ENCODE measurements around the gene ZNF689. TPM values are rescaled to one million over a fixed set of nuclear protein-coding genes. Genes with fewer than 3 reads are reported as not detected.

The ZNF689 gene
- total RNA-seq, 1 experiment from 2014 or later: 6.1 TPM

- no peaks in the 10 kb centered on the region for H3K9me3 Mint-ChIP-seq (ENCODE audit: unreplicated experiment)
- CTCF ChIA-PET: interaction anchor here (0.6 kb wide), 1 partner anchor 24 kb away, joined by 3 read pairs; no protein-coding TSS in a partner anchor
Observed at GRCh38 chr16:30655815-30656347, 45.7 kb upstream of the ZNF689 start.

GRCh38 chr16:30654856-30655255 is 44.7 kb upstream of the ZNF689 start:
- peaks cover 17% of the 10 kb centered on the region for H3K4me1 Mint-ChIP-seq (ENCODE audit: insufficient read depth, unreplicated experiment)
- TF ChIP-seq CTCF (IDR thresholded peaks at IDR 0.05; ENCODE audit: unreplicated experiment): no peak
- ChIA-PET CTCF (interaction anchor here (0.7 kb wide), 1 partner anchor 18 kb away, joined by 3 read pairs; no protein-coding TSS in a partner anchor), POLR2A (interaction anchor here (1.2 kb wide), 1 partner anchor 19 kb away, joined by 5 read pairs; no protein-coding TSS in a partner anchor)
- H3K27ac Mint-ChIP-seq (ENCODE audit: low read depth, unreplicated experiment): no peak overlapping the region
- no peak for DNase-seq (ENCODE audit: unreplicated experiment)
- H3K4me3 Mint-ChIP-seq (ENCODE audit: unreplicated experiment): no peak overlapping the region
- no peaks in the 10 kb centered on the region for H3K27me3 Mint-ChIP-seq (ENCODE audit: insufficient read depth, unreplicated experiment)
- no TSS peak for BruUV-seq (replicated peaks)
- intact Hi-C loops (cut with micrococcal nuclease): no loop called here
- peaks cover 60% of the 10 kb centered on the region for H3K36me3 Mint-ChIP-seq (ENCODE audit: insufficient read depth, unreplicated experiment)
- no peaks in the 10 kb centered on the region for H3K9me3 Mint-ChIP-seq (ENCODE audit: unreplicated experiment)

More at GRCh38 chr16:30655815-30656347, 45.7 kb upstream of the ZNF689 start:
- Mint-ChIP-seq H3K27ac (ENCODE audit: low read depth, unreplicated experiment) (no peak overlapping the region), H3K27me3 (ENCODE audit: insufficient read depth, unreplicated experiment) (no peaks in the 10 kb centered on the region), H3K36me3 (ENCODE audit: insufficient read depth, unreplicated experiment) (peaks cover 62% of the 10 kb centered on the region), H3K4me1 (ENCODE audit: insufficient read depth, unreplicated experiment) (peaks cover 23% of the 10 kb centered on the region), H3K4me3 (ENCODE audit: unreplicated experiment) (peak overlapping the region; percentile 93)
- no peak for DNase-seq (ENCODE audit: unreplicated experiment)
- POLR2A ChIA-PET: interaction anchor here (1.2 kb wide), 2 partner anchors 20 to 40 kb away, joined by 3 to 5 read pairs; no protein-coding TSS in a partner anchor
- intact Hi-C loops (cut with micrococcal nuclease): no loop called here
- TF ChIP-seq CTCF (IDR thresholded peaks at IDR 0.05; ENCODE audit: unreplicated experiment): no peak
- BruUV-seq (replicated peaks): no TSS peak

DNA sequence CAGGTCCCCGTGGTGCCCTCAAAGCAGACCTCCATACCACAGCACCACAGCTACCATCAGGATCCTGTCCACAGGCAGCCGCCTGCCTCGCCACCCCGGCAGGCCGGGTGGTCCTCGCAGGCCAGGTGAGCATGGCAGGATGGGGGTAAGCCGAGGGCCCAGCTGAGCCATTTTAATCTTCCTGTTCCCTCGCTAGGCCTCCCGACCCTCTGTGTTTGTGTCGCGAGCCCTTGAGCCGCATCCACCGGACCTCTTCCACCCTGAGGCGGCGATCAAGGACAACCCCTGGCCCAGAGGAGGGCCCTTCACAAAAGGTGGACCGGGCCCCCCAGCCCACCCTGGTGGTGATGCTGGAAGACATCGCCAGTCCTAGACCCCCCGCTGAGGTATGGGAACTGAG is 42.5 kb upstream of the ZNF689 start:
- Mint-ChIP-seq H3K4me3 (ENCODE audit: unreplicated experiment) (peak overlapping the region; percentile 98), H3K9me3 (ENCODE audit: unreplicated experiment) (no peaks in the 10 kb centered on the region), H3K27me3 (ENCODE audit: insufficient read depth, unreplicated experiment) (no peaks in the 10 kb centered on the region), H3K4me1 (ENCODE audit: insufficient read depth, unreplicated experiment) (peaks cover 17% of the 10 kb centered on the region), H3K27ac (ENCODE audit: low read depth, unreplicated experiment) (peak overlapping the region; percentile 70), H3K36me3 (ENCODE audit: insufficient read depth, unreplicated experiment) (peaks cover 52% of the 10 kb centered on the region)
- CTCF ChIA-PET: interaction anchor here (0.6 to 0.7 kb wide), 2 partner anchors 55 to 823 kb away, joined by 3 read pairs; no protein-coding TSS in a partner anchor
- intact Hi-C loops (cut with micrococcal nuclease): no loop called here
- BruUV-seq (replicated peaks): no TSS peak
- POLR2A ChIA-PET: no interaction called here
- no peak for TF ChIP-seq CTCF (IDR thresholded peaks at IDR 0.05; ENCODE audit: unreplicated experiment)
- DNase-seq (ENCODE audit: unreplicated experiment): no peak

DNA sequence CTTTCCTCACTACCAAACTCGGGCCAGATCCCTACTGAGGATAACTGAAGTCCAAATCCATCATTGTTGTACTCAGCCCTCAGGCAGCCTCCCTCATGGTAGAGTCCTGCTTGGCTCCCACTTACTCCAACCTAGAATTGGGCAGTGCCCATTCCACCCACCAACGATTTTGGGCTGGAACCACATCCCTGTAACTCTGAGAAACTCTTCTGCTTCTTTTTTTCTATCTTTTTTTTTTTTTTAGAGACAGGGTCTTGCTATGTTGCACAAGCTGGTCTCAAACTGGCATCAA is 41.8 kb upstream of the ZNF689 start:
- H3K4me1 Mint-ChIP-seq (ENCODE audit: insufficient read depth, unreplicated experiment): peaks cover 12% of the 10 kb centered on the region
- intact Hi-C loops (cut with micrococcal nuclease): no loop called here
- ChIA-PET CTCF (interaction anchor here (0.6 to 0.7 kb wide), 2 partner anchors 43 to 78 kb away, joined by 3 read pairs; no protein-coding TSS in a partner anchor), POLR2A (interaction anchor here (1.0 to 2.0 kb wide), 2 partner anchors 11 to 16 kb away, joined by 4 to 7 read pairs; no protein-coding TSS in a partner anchor)
- H3K27me3 Mint-ChIP-seq (ENCODE audit: insufficient read depth, unreplicated experiment): no peaks in the 10 kb centered on the region
- DNase-seq (ENCODE audit: unreplicated experiment): no peak
- TF ChIP-seq CTCF (IDR thresholded peaks at IDR 0.05; ENCODE audit: unreplicated experiment): no peak
- H3K9me3 Mint-ChIP-seq (ENCODE audit: unreplicated experiment): no peaks in the 10 kb centered on the region
- peak overlapping the region; percentile 98 for H3K4me3 Mint-ChIP-seq (ENCODE audit: unreplicated experiment)
- H3K27ac Mint-ChIP-seq (ENCODE audit: low read depth, unreplicated experiment): peak overlapping the region; percentile 94
- peaks cover 52% of the 10 kb centered on the region for H3K36me3 Mint-ChIP-seq (ENCODE audit: insufficient read depth, unreplicated experiment)
- no TSS peak for BruUV-seq (replicated peaks)

All from MCF 10A (cell line).